Ishikawa (cell line): Measurements from ENCODE around the gene RBM19.

Experiments used
- CEBPB ChIP-seq: IDR thresholded peaks from 2 replicates; pipeline ENCODE4 v1.6.1; 2012
- CREB1 ChIP-seq: IDR thresholded peaks from 2 replicates; pipeline ENCODE4 v1.6.1; 2012; ENCODE audit warnings: low read depth
- EGR1 ChIP-seq: IDR thresholded peaks from 2 replicates; pipeline ENCODE4 v1.6.1; 2012
- EP300 ChIP-seq: IDR thresholded peaks from 2 replicates; pipeline ENCODE4 v1.6.1; 2012; ENCODE audit warnings: borderline replicate concordance
- FOXM1 ChIP-seq: IDR thresholded peaks from 2 replicates; pipeline ENCODE4 v1.6.1; 2012; ENCODE audit warnings: low read depth, borderline replicate concordance
- MAX ChIP-seq: IDR thresholded peaks from 2 replicates; pipeline ENCODE4 v1.6.1; 2012
- NFIC ChIP-seq: IDR thresholded peaks from 2 replicates; pipeline ENCODE4 v1.6.1; 2012
- RAD21 ChIP-seq: IDR thresholded peaks from 2 replicates; pipeline ENCODE4 v1.6.1; 2012; ENCODE audit warnings: low read depth
- REST ChIP-seq: IDR thresholded peaks from 2 replicates; pipeline ENCODE4 v1.6.1; 2012; ENCODE audit warnings: low read depth, mild to moderate bottlenecking
- TAF1 ChIP-seq: IDR thresholded peaks from 2 replicates; pipeline ENCODE4 v1.6.1; 2012; ENCODE audit warnings: low read depth, mild to moderate bottlenecking
- TCF12 ChIP-seq: IDR thresholded peaks from 2 replicates; pipeline ENCODE4 v1.6.1; 2012; ENCODE audit warnings: low read depth
- TEAD4 ChIP-seq: IDR thresholded peaks from 2 replicates; pipeline ENCODE4 v1.6.1; 2012
- USF1 ChIP-seq: IDR thresholded peaks from 2 replicates; pipeline ENCODE4 v1.6.1; 2012
- YY1 ChIP-seq: IDR thresholded peaks from 2 replicates; pipeline ENCODE4 v1.6.1; 2012; ENCODE audit warnings: low read depth
- ZBTB7A ChIP-seq: IDR thresholded peaks from 2 replicates; pipeline ENCODE4 v1.6.1; 2012; ENCODE audit warnings: low read depth

RBM19 gene

GRCh38 chr12:113949321-113950305 lies 16.5 kb downstream of the RBM19 start:
- TF ChIP-seq CEBPB (no peak), EP300 (no peak), CREB1 (no peak)

GRCh38 chr12:113948151-113948914 lies 17.8 kb downstream of the RBM19 start:
- TF ChIP-seq RAD21 (no peak), TAF1 (no peak), ZBTB7A (no peak), MAX (no peak), CEBPB (no peak), EGR1 (no peak), YY1 (no peak), REST (no peak), TEAD4 (no peak), FOXM1 (no peak), USF1 (no peak), EP300 (no peak), TCF12 (no peak), CREB1 (no peak)

- TF ChIP-seq USF1 (no peak), NFIC (no peak), ZBTB7A (no peak), EGR1 (no peak)
Measured at GRCh38 chr12:113946175-113946574, 19.9 kb downstream of the RBM19 start.

GRCh38 chr12:113945174-113946173 lies 20.7 kb downstream of the RBM19 start:
- TF ChIP-seq EP300, result no peak

- TF ChIP-seq EGR1 (no peak), CREB1 (no peak), NFIC (no peak), EP300 (no peak), USF1 (no peak), MAX (no peak), TCF12 (no peak), CEBPB (no peak), TEAD4 (no peak), RAD21 (no peak), FOXM1 (no peak), REST (no peak), YY1 (no peak), TAF1 (no peak), ZBTB7A (no peak)
Measured at GRCh38 chr12:113942209-113942608, 23.9 kb downstream of the RBM19 start.
